ENCODE measurements around the gene GALNTL6.

Gene GALNTL6

GRCh38 chr4:173044340-173044739 lies 1231.1 kb downstream of the GALNTL6 start:
- DNase-seq, result no peak

- DNase-seq, result no peak
These were observed 1232.4 kb downstream of the GALNTL6 start for GRCh38 chr4:173045571-173045970.

GRCh38 chr4:173046144-173046543 lies 1232.9 kb downstream of the GALNTL6 start:
- no peak for DNase-seq

GRCh38 chr4:173046818-173047217 lies 1233.6 kb downstream of the GALNTL6 start:
- DNase-seq, result no peak

GRCh38 chr4:173051232-173051631 lies 1238.0 kb downstream of the GALNTL6 start:
- no peak for DNase-seq

- no peak for DNase-seq
These were observed 1238.5 kb downstream of the GALNTL6 start for GRCh38 chr4:173051716-173052115.

GRCh38 chr4:173052439-173052838 lies 1239.2 kb downstream of the GALNTL6 start:
- DNase-seq, result no peak

- no peak for DNase-seq
These were observed 1243.1 kb downstream of the GALNTL6 start for GRCh38 chr4:173056271-173056670.

GRCh38 chr4:173056710-173057109 lies 1243.5 kb downstream of the GALNTL6 start:
- no peak for DNase-seq

- no peak for DNase-seq
These were observed 1244.2 kb downstream of the GALNTL6 start for GRCh38 chr4:173057442-173057841.

GRCh38 chr4:173057901-173058300 lies 1244.7 kb downstream of the GALNTL6 start:
- DNase-seq, result no peak

- no peak for DNase-seq
These were observed 1248.0 kb downstream of the GALNTL6 start for GRCh38 chr4:173061160-173061559.

GRCh38 chr4:173073939-173074500 lies 1260.8 kb downstream of the GALNTL6 start:
- DNase-seq, result no peak

GRCh38 chr4:173074501-173074946 lies 1261.3 kb downstream of the GALNTL6 start:
- DNase-seq, result no peak

- no peak for DNase-seq
These were observed 1263.9 kb downstream of the GALNTL6 start for GRCh38 chr4:173076903-173077634.

GRCh38 chr4:173088144-173088543 lies 1274.9 kb downstream of the GALNTL6 start:
- no peak for DNase-seq
